ENCODE data around the gene CYP39A1.

GRCh38 chr6:46690141-46690755, 37.6 kb upstream of the CYP39A1 start:
- TF ChIP-seq EZH2 (IDR thresholded peaks at IDR 0.05) (no peak), POLR2AphosphoS5 (IDR thresholded peaks at IDR 0.05; ENCODE audit: borderline replicate concordance, low read depth, low read length) (no peak), FOXP2 (optimal IDR thresholded peaks at IDR 0.05; ENCODE audit: control extremely low read depth, extremely low read length, insufficient read depth) (no peak)
